GM19239 (cell line): ENCODE results near the gene VPS51.

Source experiments
- DNase-seq: peaks from one replicate; pipeline ENCODE4 v3.0.0; 2011; ENCODE audit warnings: low spot score; ENCODE audit not compliant: insufficient read length
- FAIRE-seq: peaks from 2 replicates; lab custom pipeline; 2011; peaks lifted over from hg19 to GRCh38; lab: Jason Lieb, UNC

VPS51 gene

DNA sequence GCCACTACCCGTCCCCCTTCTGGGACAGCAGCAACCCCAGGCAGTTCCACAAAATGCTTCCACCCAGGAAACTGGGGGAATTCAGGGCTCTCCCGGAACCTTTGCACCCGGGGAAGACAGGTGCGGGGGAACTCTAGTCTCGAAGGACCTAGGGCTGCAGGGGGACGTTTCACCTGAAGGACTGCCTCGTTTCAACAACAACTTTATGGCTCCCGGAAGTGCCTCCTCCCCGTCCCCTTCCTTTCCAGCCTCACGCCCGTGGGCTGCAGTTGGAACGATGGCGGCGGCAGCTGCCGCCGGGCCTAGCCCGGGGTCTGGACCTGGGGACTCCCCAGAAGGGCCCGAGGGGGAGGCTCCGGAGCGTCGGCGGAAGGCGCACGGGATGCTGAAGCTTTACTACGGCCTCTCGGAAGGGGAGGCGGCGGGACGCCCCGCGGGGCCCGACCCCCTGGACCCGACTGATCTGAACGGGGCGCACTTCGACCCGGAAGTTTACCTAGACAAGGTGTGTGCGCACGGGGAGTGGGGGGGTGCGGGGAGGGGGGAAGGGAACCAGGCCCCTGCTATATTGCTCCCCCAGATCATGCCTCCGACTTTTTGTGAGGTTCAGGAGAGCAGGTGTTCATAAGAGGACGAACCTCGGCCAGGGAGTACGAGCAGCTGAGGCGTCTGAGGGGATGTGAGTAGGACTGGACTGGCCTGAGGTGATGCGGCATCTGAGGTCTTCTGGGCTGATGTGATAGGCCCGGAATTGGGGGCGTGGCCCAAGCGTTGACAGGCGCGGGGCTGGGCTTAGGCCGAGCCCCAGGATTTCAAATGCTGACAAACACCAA, at the start of gene VPS51:
VPS51 (plus strand) TSS at position 241 of the 833 bp plus-strand sequence; CDS start at position 278, 37 bp downstream.
- DNase-seq (peak; percentile 95), FAIRE-seq (peak; percentile 94)

DNA sequence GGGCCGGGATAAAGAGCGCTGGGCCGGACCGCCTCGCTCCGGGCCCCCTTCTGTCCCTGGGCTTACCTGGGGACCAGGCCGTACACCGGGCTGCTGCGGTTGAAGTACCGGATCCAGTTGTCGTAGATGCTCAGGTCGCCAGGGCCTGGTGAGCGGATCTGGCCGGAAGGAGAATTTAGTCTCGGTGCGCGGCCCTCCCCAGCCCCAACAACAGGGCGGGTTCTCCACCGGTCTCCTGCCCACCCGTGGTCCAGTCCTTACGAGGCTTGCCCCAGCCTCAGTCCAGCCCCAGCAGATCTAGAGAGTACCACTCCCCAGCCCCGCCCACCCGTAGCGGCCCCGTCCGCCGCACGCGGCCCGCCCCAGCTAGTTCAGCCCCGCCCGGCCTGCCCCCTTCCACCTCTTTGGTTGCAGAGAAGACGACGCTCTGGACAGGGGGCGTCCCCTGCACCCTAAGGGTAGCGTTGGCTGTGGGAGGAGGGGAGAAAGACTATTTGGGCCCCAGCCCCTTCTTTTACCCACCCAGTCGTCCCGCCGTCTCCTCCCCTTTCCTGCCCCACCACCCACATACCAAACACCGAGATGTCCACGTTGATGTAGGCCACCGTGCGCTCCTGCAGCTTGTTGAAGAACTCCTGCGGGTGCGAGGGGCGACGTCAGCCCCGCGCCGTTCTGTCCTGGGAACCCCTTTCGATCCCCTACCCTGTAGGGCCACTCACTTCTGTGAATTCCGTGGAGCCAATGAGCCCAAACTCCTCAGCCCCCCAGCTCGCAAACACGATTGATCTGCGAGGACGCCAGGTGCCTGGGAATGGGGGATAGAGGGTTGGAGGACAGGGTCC, 48.2 kb upstream of the VPS51 start:
- no peak for DNase-seq
- FAIRE-seq: no peak

DNA sequence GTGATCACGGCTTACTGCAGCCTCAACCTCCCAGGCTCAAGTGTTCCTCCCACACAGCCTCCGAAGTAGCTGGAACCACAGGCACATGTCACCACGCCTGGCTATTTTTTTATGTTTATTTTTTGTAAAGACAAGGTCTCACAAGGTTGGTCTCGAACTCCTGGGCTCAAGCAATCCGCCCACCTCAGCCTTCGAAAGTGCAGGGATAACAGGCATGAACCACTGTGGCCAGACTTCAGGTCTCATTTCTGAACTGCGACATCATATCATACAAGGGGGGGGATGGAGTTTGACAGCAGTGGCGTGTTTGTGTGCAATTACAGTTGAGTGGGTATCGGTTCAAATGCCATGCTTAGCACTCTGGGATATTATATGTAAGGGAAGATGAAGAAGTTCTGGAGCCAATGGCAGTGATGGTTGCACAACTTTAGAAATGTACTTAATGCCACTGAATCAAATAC, 44.6 kb upstream of the VPS51 start:
- DNase-seq: no peak
- FAIRE-seq: no peak

DNA sequence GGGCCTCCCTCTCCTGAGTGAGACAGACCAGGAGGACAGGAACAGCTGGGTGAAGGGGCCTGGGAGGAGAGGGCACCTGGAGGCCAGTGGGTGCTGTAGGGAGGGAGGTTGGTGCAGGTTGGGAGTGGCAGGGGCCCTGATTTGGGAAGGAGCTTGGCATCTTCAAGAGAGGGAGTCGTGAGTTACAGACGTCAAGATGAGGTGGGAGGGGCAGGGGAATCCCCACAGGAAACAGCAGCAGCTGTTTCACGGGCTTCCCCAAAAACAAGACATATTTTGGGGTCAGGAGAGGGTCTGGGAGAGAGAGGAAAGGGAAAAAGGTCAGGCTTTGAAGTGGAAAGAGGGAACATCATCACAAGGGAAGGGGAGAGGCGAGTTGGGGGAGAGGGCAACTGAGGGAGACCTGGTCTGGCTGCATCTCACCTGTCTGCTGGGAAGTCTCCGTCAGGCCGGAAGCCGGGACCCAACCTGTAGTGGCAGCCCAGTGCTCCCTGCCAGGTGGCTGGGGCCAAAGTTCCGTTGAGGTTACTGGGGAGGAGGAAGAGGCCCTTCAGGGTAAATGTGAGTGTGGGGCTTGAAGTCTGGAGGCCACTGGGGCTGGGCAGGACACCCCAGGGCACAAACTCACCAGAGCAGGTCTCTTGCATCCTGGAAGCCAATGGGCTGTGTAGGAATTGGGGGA, 42.0 kb upstream of the VPS51 start:
- FAIRE-seq: peak; percentile 14
- DNase-seq: no peak

DNA sequence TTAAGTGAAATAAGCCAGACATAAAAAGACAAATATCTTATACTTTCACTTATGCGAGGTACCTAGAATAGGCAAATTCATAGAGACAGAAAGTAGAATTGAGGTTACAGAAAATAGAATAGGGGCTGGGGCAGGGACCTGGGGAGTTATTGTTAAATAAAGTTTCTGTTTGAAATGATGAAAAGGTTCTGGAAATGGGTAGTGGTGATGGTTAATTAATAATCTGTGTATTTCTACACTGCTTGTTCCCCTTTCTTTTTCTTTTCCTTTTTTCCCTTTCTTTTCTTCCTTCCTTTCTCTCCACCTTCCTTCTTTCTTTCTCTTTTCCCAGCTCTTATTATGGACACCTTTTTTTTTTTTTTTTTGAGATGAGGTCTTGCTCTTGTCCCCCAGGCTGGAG, 40.5 kb upstream of the VPS51 start:
- FAIRE-seq (no peak), DNase-seq (no peak)

DNA sequence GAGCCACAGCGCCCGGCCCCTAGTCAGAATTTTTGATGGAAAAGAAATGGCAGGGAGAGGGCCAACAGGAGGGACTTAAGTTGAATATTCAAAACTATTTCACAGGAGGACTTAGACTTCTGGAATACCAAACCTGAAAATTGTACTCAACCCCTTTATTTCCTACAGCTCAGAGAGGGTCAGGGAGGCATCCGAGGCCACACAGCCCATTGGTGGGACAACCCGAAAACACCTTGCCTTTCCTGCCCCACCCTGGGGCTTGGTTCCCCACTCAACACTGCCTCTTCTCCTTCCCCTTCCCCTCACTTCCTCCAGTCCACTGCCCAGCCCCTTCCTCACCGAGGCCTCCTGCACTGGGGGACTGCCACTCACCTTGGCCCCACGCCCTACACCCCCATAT, 39.0 kb upstream of the VPS51 start:
- no peak for FAIRE-seq

DNA sequence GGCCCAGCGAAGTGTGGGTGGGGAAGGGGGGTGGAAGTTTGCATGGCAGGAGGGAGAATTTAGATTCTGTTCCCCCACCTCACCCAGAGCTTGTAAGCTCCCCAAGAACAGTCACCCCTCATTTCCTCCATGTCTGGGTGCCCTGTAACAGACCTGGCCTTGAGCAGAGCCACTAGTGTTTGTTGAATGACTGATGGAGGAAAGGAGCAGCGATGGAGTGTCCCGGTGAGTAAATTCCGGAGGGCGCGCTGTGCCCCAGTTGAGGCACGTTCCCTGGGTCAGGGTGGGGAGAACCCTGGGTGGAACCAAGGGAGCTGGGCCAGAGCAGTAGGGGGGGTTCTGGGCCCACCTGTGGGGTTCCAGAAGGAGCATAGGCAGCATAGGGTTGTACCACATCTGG, 38.5 kb upstream of the VPS51 start:
- no peak for FAIRE-seq
- no peak for DNase-seq

More for the DNA sequence above, 39.0 kb upstream of the VPS51 start:
- no peak for DNase-seq

DNA sequence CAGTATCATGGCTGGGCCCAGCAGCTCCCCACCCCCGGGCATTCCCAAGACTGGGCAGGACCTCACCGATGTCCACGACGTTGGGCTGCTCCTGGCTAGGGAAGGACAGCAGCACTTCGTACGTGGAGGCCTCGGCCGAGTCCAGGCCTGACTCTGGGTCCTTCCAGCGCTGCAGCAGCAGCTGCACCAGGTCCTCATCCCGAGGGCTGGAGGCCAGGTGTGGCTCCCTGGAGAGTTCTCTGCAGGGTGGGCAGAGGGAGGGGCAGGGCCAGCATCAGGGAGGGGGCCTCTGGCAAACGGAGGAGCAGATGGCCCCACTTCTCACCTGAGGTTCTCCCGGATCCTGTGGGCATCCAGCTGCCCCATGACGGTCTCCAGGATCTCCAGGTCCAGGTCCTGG, 38.0 kb upstream of the VPS51 start:
- DNase-seq: no peak
- no peak for FAIRE-seq

DNA sequence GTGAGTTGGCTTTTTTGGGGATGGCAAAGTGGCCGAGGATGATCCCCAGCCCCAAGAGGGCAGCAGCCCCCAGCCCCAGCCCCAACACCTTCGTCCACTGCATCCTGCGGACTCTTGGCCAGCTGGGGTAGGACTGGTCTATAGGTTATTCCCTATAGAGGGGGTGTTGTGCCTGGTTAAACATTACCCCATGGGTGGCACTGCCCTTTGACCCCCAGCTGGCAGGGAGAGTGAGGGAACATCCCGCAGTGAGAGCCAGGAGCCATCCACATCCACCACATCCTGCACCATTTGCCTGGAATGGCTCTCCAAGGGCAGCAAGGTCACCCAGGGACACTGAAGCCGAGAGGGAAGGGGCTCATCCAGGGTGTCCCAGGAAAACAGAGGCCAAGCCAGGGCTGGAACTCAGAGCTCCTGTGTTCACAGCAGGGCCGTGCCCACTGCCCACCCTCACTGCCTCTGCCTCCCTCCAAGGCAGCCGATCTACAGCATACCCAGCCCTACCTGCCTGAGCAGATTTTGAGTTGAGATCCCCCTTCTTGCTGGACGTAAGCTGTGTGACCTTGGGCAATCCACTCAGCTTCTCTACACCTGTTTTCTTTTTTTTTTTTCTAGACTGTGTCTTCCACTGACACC, 37.5 kb upstream of the VPS51 start, which contains the start of gene NAALADL1:
NAALADL1 (minus strand) TSS at position 135 of the 636 bp plus-strand sequence; CDS start at position 103, 32 bp downstream.
- no peak for FAIRE-seq
- DNase-seq: no peak

DNA sequence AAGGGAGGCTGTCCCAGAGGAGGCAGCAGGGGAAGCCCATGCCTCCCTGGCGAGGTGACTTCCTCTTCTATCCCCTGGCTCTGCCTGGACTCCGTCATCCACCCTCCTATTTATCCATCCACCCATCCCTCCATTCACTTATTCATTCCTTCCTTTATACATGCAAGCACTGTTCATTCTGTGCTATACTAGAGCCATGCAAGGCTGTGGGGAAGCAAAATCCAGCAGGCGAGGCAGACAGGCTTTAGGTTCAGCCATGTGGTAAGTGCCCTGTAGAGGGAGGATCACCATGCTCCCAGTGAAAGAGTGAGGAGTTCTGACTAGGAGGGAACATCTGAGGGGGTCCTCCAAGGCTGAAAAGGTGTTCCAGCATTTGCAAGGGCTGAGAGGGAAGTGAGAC, 36.5 kb upstream of the VPS51 start:
- no peak for FAIRE-seq
- DNase-seq: no peak

DNA sequence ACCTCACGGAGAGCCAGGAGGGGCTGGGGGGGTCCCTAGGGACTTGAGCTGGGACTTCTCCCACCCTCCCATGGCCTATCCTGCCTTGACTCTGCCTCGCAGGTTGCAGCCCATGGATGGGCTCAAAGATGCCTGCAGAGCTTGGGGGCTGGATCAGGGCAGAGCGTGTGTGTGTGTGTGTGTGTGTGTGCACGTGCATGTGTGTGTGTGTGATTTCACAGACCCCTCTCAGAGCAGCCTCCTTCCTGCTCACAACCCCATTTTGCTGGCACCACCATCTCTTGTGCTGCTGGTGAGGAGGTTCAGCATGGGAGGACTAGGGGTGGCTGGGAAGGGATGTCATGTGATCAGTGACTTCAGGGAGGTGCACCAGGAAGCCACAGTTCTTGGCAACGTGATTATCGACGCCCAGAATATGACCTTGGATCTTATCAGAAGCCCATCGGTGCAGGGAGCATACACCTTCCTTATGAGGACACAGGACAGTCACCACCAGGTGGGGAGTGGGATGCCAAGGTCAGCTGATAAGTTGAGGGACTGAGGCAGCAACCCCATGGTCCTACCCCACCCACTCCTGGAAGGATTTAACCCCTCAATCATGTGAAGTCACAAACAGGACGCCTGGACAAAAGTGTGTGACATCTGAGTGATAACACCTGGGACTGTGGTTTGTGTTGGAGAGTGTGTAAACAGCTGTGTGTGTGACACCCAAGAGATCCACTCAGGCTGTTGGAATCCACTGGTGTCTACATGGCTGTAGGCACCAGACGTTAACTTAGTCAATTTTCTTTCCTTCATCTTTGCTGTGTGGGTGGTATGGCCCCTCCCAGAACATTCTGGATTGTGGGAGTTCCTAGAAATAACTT, 35.8 kb upstream of the VPS51 start:
- DNase-seq: no peak
- FAIRE-seq: no peak

DNA sequence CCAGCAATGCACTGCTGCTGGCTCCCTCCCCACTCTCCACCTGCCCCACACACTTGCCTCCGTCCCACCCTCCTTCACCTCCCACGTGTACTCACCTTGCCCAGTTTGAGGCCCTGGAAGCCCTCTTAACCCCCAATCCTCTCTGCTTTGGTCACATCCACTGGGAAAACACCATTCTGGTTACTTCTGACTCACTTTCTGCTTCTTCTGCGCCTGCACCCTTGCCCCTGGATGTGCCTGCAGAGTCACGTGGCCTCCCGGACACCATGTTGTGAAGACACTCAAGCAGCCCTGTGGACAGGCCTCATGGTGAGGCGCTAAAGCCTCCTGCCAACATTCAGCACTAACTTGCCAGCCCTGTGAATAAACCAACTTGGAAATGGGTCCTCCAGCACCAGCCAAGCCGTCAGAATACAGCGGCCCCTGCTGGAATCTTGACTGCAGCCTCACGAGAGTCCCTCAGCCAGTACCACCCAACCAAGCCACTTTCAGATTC, 35.1 kb upstream of the VPS51 start:
- DNase-seq: no peak
- no peak for FAIRE-seq

DNA sequence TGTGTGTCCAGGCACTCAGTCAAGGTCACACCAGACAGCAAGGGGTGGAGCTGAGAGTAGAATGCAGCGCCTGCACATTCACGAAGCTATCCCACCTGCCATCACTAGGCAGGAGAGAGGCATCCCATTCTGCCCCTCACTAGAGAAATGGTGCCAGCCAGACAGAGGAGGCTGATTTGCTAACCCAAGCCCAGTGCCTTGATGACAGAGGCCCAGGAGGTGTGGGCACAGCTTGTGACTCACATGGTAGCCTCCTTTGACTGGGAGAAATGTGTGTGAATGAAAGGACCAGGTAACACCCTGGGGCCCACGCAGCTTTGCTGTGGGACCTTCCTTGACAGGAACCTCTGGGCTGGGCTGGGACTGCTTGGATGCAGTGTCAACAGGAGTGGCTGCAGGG, 32.5 kb upstream of the VPS51 start:
- no peak for FAIRE-seq
- no peak for DNase-seq

DNA sequence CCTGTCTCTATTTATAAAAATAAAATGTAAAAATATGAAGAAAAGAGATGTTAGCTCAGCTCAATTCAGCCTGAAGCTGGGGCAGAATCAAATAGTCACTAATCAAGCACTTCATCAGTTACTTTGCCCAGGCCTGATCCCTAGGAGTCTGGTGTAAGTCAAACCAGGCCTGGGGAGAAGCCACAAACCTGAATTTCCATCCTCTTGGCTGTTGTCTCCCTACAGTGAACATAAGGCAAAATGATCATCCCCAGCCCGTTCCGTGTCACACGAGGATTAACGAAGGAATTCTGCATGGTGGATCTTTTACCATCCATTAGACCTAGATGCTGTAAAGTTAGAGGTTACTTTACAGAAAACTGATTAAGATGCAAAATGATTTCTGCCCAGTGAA, 31.2 kb upstream of the VPS51 start:
- no peak for FAIRE-seq
- no peak for DNase-seq

DNA sequence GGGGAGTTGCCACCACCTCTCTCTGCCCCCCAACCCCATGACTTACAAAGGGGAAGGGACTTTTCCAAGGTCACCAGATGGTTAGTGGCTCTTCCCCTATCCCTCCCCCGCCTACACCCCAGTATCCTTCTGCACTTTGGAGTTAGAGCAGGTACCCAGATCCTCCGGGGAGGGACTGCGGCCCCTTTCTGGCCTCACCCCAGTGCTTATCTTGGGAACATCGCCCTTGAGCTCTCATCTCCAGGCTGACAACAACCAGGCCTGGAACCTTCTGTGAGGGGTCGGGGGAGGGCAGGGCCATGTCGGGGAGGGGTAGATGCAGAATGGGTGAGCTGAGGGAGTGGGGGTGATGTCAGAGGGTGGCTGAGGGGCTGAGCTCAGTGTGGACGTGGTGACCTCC, 30.2 kb upstream of the VPS51 start:
- no peak for DNase-seq
- FAIRE-seq: no peak

DNA sequence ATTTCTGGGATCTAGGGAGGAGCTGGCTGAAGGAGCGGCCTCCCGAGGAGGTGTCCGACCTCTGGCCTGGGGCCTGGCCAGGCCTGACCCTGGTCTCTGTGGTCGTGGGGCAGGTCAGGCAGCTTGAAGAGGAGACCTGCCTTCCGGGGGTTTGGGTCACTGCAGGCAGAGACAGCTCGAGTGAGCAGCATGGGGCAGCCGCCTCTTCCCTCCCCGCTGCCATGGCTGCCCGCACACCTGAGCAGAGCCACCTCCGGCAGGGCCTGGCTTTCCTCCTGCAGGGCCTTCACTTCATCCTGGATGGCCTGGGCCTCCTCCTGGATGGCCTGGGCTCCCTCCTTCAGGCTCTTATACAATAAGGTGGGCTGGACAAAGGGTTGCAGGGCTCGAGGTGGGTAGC, 29.7 kb upstream of the VPS51 start:
- FAIRE-seq (no peak), DNase-seq (no peak)

DNA sequence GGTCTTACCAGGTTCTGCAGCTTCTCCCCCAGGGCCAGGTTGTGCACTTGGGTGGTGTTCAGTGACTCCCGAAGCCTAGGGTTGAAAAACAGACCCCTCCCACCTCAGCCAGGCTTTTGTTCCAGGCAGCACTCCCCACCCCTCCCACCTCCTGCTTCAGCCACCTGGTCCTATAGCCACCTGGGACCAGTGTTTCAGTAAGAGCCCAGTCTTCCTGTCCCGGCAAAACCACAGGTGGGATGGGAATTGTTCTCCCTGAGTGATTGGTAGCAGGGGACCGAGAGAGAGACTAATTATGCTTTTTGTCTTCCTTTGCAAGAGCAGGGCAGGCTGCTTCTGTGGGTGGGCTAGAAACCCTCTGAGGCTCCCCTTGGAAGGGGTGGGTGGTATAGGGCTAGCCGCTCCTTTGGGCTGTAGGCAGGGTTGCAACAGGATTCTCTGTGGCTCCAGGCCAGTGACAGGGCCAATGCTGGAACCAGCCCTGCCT, 29.2 kb upstream of the VPS51 start:
- no peak for DNase-seq
- FAIRE-seq: no peak

DNA sequence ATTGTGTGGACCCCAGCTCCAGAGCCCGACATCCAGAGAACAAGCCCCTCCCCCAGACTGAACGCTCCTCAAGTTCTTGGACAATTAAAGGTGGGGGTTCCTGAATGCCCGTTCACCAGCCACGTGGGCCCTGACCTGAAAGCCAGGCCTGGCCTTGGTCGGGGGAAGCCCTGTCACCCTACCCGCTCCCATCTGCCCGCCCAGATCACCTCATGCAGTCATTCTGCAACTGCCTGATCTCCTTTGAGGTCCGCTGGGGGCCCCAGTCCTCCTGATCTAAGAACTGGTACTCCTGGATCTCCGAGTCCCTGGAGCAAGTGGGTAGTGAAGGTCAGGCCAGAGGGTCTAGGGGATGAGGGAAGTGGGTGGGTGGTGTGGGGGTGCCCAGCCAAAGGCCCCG, 28.6 kb upstream of the VPS51 start:
- DNase-seq: no peak

DNA sequence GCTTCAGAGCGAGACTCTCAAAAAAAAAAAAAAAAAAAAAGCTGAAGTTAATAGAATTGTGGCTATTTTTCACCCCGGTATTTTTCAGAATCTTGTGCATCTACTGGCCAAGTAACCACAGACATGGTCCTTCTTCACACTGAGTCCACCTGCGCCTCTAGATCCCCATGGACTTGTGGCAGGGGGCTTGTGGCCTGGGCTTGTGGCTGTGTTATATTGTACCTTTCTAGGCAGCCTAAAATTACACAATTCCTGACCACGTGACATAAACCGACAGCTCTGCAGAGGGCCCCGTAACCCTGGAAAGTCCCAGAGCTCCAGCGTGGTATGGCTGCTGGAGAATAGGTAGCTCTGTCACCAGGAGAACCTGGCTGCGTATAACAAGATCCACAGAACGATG, 26.8 kb upstream of the VPS51 start:
- DNase-seq (no peak), FAIRE-seq (no peak)

More for the DNA sequence above, 28.6 kb upstream of the VPS51 start:
- FAIRE-seq: no peak
